GM19023 (cell line): ENCODE results near the gene SPATC1L.

Experiments
- ATAC-seq: cut with Tn5 transposase; IDR thresholded peaks from one replicate; pipeline ENCODE4 v1.9.1; 2021; ENCODE audit warnings: mild to moderate bottlenecking, moderate library complexity; ENCODE audit not compliant: unreplicated experiment

Gene SPATC1L

DNA sequence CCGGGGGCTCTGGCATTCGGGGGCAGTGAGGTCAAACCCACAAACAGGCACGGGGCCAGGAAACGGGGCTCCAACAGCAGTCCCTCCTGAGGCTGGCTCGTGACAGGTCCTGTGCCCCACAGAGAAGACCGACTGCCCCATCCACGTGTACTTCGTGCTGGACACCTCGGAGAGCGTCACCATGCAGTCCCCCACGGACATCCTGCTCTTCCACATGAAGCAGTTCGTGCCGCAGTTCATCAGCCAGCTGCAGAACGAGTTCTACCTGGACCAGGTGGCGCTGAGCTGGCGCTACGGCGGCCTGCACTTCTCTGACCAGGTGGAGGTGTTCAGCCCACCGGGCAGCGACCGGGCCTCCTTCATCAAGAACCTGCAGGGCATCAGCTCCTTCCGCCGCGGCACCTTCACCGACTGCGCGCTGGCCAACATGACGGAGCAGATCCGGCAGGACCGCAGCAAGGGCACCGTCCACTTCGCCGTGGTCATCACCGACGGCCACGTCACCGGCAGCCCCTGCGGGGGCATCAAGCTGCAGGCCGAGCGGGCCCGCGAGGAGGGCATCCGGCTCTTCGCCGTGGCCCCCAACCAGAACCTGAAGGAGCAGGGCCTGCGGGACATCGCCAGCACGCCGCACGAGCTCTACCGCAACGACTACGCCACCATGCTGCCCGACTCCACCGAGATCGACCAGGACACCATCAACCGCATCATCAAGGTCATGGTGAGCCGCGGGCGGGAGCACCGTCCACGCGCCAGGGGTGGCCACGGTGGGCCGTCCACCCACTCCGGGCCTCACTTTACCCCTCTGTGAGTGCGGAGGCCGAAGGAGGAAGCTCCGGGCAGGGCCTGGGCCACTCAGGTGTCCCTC, 72.2 kb downstream of the SPATC1L start:
- ATAC-seq: no peak

DNA sequence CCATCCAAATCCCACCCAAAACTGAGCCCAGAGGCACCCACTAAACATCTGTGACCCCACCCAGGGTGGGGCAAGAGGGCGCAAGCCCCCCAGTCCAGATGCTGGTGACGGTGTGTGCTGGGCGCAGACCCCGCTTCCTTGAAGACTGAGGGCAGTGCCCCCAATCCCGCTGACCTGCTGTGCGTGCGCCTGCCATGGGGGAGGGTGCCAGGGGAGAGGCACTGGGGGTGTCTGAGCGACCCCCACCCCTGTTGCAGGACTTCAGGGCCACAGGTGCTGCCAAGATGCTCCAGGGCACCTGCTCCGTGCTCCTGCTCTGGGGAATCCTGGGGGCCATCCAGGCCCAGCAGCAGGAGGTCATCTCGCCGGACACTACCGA, 73.1 kb downstream of the SPATC1L start:
- no peak for ATAC-seq
